ENCODE data around the gene EXOC2.

DNA sequence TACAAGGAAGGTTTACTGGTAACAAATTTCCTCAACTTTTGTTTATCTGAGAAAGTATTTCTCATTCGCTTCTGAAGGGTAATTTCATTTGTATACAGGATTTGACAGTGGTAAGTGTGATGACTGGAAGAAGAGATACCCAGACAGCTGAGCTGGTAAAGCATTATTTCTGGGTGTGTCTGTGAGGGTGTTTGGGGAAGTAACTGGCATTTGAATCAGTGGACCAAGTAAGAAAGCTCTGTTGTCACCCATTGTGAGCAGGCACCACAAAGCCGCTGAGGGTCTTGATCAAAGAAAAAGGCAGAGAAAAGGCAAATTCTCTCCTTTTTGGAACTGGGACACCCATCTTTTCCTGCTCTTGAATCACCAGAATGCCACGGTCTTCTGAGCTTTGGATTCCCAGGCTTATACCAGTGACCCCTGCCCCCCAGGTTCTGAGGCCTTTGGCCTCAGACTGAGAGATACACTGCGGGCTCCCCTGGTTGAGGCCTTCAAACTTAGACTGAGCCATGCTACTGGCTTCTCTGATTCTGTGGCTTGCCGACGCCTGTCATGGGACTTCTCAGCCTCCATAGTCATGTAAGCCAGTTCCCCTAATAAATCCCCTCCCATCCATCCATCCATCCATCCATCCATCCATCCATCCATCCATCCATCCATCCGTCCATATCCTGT is 25.5 kb downstream of the EXOC2 start:
- TF ChIP-seq, protein P1, sequence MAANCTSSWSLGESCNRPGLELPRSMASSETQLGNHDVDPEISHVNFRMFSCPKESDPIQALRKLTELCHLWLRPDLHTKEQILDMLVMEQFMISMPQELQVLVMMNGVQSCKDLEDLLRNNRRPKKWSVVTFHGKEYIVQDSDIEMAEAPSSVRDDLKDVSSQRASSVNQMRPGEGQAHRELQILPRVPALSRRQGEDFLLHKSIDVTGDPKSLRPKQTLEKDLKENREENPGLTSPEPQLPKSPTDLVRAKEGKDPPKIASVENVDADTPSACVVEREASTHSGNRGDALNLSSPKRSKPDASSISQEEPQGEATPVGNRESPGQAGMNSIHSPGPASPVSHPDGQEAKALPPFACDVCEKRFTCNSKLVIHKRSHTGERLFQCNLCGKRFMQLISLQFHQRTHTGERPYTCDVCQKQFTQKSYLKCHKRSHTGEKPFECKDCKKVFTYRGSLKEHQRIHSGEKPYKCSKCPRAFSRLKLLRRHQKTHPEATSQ (CRISPR knock-in tag; IDR thresholded peaks at IDR 0.05; ENCODE audit: borderline replicate concordance): no peak
- TF ChIP-seq GTF2F1 (IDR thresholded peaks at IDR 0.05; ENCODE audit: low read length) (no peak), CEBPG (CRISPR knock-in tag; IDR thresholded peaks at IDR 0.05) (no peak), YY1 (IDR thresholded peaks at IDR 0.05; ENCODE audit: insufficient read depth, insufficient replicate concordance, low read depth, low read length) (no peak), CEBPB (IDR thresholded peaks at IDR 0.05; ENCODE audit: borderline replicate concordance, low read depth, low read length) (no peak)
- TF ChIP-seq, protein P2, sequence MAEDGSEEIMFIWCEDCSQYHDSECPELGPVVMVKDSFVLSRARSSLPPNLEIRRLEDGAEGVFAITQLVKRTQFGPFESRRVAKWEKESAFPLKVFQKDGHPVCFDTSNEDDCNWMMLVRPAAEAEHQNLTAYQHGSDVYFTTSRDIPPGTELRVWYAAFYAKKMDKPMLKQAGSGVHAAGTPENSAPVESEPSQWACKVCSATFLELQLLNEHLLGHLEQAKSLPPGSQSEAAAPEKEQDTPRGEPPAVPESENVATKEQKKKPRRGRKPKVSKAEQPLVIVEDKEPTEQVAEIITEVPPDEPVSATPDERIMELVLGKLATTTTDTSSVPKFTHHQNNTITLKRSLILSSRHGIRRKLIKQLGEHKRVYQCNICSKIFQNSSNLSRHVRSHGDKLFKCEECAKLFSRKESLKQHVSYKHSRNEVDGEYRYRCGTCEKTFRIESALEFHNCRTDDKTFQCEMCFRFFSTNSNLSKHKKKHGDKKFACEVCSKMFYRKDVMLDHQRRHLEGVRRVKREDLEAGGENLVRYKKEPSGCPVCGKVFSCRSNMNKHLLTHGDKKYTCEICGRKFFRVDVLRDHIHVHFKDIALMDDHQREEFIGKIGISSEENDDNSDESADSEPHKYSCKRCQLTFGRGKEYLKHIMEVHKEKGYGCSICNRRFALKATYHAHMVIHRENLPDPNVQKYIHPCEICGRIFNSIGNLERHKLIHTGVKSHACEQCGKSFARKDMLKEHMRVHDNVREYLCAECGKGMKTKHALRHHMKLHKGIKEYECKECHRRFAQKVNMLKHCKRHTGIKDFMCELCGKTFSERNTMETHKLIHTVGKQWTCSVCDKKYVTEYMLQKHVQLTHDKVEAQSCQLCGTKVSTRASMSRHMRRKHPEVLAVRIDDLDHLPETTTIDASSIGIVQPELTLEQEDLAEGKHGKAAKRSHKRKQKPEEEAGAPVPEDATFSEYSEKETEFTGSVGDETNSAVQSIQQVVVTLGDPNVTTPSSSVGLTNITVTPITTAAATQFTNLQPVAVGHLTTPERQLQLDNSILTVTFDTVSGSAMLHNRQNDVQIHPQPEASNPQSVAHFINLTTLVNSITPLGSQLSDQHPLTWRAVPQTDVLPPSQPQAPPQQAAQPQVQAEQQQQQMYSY (CRISPR knock-in tag; IDR thresholded peaks at IDR 0.05): no peak

Data from HepG2 (cell line).